HFFc6 (cell line): ENCODE results near the gene PLEKHA6. TPM values are rescaled to one million over a fixed set of nuclear protein-coding genes. Genes with fewer than 3 reads are reported as not detected.

Experiments used
- DNase-seq: peaks from one replicate; pipeline ENCODE4 v3.0.0-alpha.2; 2018
- H3K27ac Mint-ChIP-seq: 2 replicates; pipeline ENCODE4 v1.8.0; 2020; ENCODE audit warnings: mild to moderate bottlenecking, mixed read lengths
- H3K27me3 Mint-ChIP-seq: 2 replicates; pipeline ENCODE4 v1.8.0; 2021; ENCODE audit warnings: mild to moderate bottlenecking, moderate library complexity, mixed read lengths; ENCODE audit not compliant: insufficient read depth
- H3K36me3 Mint-ChIP-seq: 2 replicates; pipeline ENCODE4 v1.8.0; 2021; ENCODE audit warnings: low read depth, mixed read lengths
- H3K4me1 Mint-ChIP-seq: 2 replicates; pipeline ENCODE4 v1.8.0; 2020; ENCODE audit warnings: low read depth, mixed read lengths
- H3K4me3 Mint-ChIP-seq: 2 replicates; pipeline ENCODE4 v1.8.0; 2020; ENCODE audit warnings: mild to moderate bottlenecking, moderate library complexity, mixed read lengths
- H3K9me3 Mint-ChIP-seq: 2 replicates; pipeline ENCODE4 v1.8.0; 2020; ENCODE audit warnings: mild to moderate bottlenecking, mixed read lengths
- total RNA-seq, 6 experiments: library from RNA; stranded (reverse); fragmentation: NEBNext Ultra II Directional; extraction: Animal tissue kit (Norgen Biotek cat#: 25700); gene quantifications; 2 replicates in 1 of 6; 3 replicates in 5 of 6; pipeline ENCODE4 v1.2.3, GENCODE V29; 2021
- TF ChIP-seq, protein P1 (sequence below): fragments of 200-600 bp; sonication (generic); IDR thresholded peaks from 2 replicates; pipeline ENCODE4 v1.5.0; 2021; ENCODE audit warnings: antibody characterized with exemption, mild to moderate bottlenecking

The PLEKHA6 gene
- total RNA-seq, 6 experiments from 2014 or later, result 1.3 to 2.4 (median 1.5) TPM

DNA sequence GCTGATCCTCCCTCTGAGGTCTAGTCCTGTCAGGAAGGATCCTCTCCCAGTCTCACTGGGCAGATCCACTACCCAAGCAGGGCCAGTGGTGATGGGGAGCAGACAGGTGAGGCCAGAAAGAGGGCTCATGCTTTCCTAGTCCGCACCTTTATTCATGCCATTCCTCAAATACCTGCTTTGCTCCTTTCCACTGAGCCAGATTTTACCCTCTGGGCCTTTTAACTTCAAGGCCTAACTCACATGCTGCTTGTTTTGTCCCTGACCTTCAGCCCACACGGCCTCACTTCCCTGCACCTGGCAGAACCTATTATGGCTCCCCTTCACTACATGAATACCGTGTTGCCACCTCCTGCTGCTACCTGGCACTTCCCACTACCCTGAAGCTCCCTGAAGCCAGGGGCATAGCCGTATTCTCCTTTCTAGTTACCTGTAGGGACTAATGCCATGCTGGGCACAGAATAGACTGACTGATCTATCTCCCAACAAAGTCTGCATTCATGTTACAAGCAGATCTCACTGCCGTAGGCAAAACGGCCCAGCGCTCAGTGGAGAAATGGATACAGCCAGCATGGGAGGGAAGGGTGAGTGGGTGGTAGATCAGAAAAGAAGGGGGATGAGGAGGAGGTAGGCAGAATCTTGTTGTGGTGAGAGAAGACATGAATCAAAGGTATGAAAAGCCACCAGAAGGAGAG is 109.8 kb downstream of the PLEKHA6 start:
- H3K4me3 Mint-ChIP-seq, result no peak overlapping the region
- H3K9me3 Mint-ChIP-seq, result no peaks in the 10 kb centered on the region
- H3K4me1 Mint-ChIP-seq, result peaks cover 15% of the 10 kb centered on the region; the same call in 1 of the 2 replicates
- no peak overlapping the region for H3K27ac Mint-ChIP-seq
- no peak for DNase-seq
- TF ChIP-seq, protein P1, sequence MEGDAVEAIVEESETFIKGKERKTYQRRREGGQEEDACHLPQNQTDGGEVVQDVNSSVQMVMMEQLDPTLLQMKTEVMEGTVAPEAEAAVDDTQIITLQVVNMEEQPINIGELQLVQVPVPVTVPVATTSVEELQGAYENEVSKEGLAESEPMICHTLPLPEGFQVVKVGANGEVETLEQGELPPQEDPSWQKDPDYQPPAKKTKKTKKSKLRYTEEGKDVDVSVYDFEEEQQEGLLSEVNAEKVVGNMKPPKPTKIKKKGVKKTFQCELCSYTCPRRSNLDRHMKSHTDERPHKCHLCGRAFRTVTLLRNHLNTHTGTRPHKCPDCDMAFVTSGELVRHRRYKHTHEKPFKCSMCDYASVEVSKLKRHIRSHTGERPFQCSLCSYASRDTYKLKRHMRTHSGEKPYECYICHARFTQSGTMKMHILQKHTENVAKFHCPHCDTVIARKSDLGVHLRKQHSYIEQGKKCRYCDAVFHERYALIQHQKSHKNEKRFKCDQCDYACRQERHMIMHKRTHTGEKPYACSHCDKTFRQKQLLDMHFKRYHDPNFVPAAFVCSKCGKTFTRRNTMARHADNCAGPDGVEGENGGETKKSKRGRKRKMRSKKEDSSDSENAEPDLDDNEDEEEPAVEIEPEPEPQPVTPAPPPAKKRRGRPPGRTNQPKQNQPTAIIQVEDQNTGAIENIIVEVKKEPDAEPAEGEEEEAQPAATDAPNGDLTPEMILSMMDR, result no peak
- peaks cover 41% of the 10 kb centered on the region for H3K27me3 Mint-ChIP-seq
- no peaks in the 10 kb centered on the region for H3K36me3 Mint-ChIP-seq

- Mint-ChIP-seq H3K36me3 (no peaks in the 10 kb centered on the region), H3K4me3 (no peak overlapping the region), H3K4me1 (peaks cover 8% of the 10 kb centered on the region; the same call in 1 of the 2 replicates), H3K9me3 (no peaks in the 10 kb centered on the region), H3K27ac (no peak overlapping the region), H3K27me3 (peaks cover 43% of the 10 kb centered on the region)
- TF ChIP-seq, protein P1, result no peak
- DNase-seq, result no peak
Observed at GRCh38 chr1:204248954-204249353, 110.8 kb downstream of the PLEKHA6 start.

- H3K27ac Mint-ChIP-seq, result no peak overlapping the region
- H3K36me3 Mint-ChIP-seq, result no peaks in the 10 kb centered on the region
- peaks cover 44% of the 10 kb centered on the region for H3K27me3 Mint-ChIP-seq
- no peak for DNase-seq
- H3K4me3 Mint-ChIP-seq, result no peak overlapping the region
- peaks cover 6% of the 10 kb centered on the region; the same call in 1 of the 2 replicates for H3K4me1 Mint-ChIP-seq
- H3K9me3 Mint-ChIP-seq, result no peaks in the 10 kb centered on the region
- TF ChIP-seq, protein P1, result no peak
Observed at GRCh38 chr1:204246876-204247275, 112.9 kb downstream of the PLEKHA6 start.

- H3K9me3 Mint-ChIP-seq, result no peaks in the 10 kb centered on the region
- no peak overlapping the region for H3K27ac Mint-ChIP-seq
- DNase-seq, result no peak
- TF ChIP-seq, protein P1, result no peak
- peaks cover 25% of the 10 kb centered on the region for H3K27me3 Mint-ChIP-seq
- H3K36me3 Mint-ChIP-seq, result no peaks in the 10 kb centered on the region
- no peaks in the 10 kb centered on the region for H3K4me1 Mint-ChIP-seq
- H3K4me3 Mint-ChIP-seq, result no peak overlapping the region
Observed at GRCh38 chr1:204242920-204243319, 116.8 kb downstream of the PLEKHA6 start.

DNA sequence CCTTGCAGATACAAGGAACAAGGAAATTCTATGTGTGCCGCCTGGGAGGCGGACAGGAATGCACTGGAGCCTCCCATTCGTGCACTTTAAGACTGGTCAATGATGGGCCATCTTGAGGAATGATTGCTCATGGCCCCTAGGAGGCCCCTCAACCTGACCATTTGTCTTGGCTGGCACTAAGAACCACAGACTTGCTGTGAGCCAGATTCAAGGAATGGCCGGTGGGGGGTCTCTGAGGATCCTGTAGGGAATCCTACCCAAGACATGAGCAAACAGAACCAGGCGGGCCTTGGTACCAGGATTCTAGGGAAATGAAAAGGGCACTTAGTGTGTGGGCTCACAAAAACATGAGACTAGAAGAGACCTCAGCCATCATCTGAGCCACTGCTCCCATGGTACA is 117.8 kb downstream of the PLEKHA6 start:
- TF ChIP-seq, protein P1, result no peak
- H3K9me3 Mint-ChIP-seq, result no peaks in the 10 kb centered on the region
- no peak for DNase-seq
- H3K27ac Mint-ChIP-seq, result no peak overlapping the region
- H3K27me3 Mint-ChIP-seq, result peaks cover 20% of the 10 kb centered on the region
- no peaks in the 10 kb centered on the region for H3K4me1 Mint-ChIP-seq
- no peak overlapping the region for H3K4me3 Mint-ChIP-seq
- H3K36me3 Mint-ChIP-seq, result no peaks in the 10 kb centered on the region
